Mucosa of descending colon (tissue), 3 donors: ENCODE results near the gene HLA-DQA1. TPM values are rescaled to one million over a fixed set of nuclear protein-coding genes. Genes with fewer than 3 reads are reported as not detected.

Source experiments
- ATAC-seq: fragments of 200-7000 bp; cut with Tn5 transposase; one replicate; pipeline ENCODE4 v1.9.1; 2020; ENCODE audit warnings: mild to moderate bottlenecking, moderate library complexity
- DNase-seq, 3 donors: peaks; one replicate each; pipeline ENCODE4 v3.0.0-alpha.2; 2020
- H3K36me3 ChIP-seq: fragments of 200-600 bp; one replicate; pipeline ENCODE4 v1.8.0; 2021; ENCODE audit warnings: low read depth, mild to moderate bottlenecking
- H3K4me1 ChIP-seq: fragments of 200-600 bp; one replicate; pipeline ENCODE4 v1.8.0; 2021; ENCODE audit warnings: low read depth, mild to moderate bottlenecking
- H3K4me3 ChIP-seq: fragments of 200-600 bp; one replicate; pipeline ENCODE4 v1.8.0; 2021; ENCODE audit warnings: mild to moderate bottlenecking
- H3K9me3 ChIP-seq: fragments of 200-600 bp; one replicate; pipeline ENCODE4 v1.8.0; 2021; ENCODE audit warnings: mild to moderate bottlenecking
- intact Hi-C, 2 donors: fragments of 100-400 bp; cut with DNase I in 1 of 2; cut with micrococcal nuclease in 1 of 2; formaldehyde crosslinking; loops; one replicate each; pipeline versions ENCODE4 v1.11.0 to v1.11.1; 2022; cut with DNase I, micrococcal nuclease
- total RNA-seq, 3 donors: library from RNA; stranded (reverse); fragmentation: NEBNext Ultra II Directional in 2 of 3; extraction: Animal tissue kit (Norgen Biotek cat#: 25700) in 2 of 3; gene quantifications; one replicate each; pipeline versions ENCODE4 v1.2.1 to v1.2.4, GENCODE V29; 2021 to 2023
- TF ChIP-seq, protein P1 (sequence below): fragments of 200-600 bp; IDR thresholded peaks from one replicate; pipeline ENCODE4 v1.8.0; 2022; ENCODE audit warnings: antibody characterized with exemption, mild to moderate bottlenecking
- donor health status: DM: no; HTN: no; CAD: no; lungs with moderate emphysema.
- donor health status: DM: no; HTN: no; CAD: no.
- donor health status: DM: no; HTN: yes; CAD: no.

Gene HLA-DQA1
- total RNA-seq, 3 donors from 2014 or later, result 9.9 to 36.2 (median 24.1) TPM

DNA sequence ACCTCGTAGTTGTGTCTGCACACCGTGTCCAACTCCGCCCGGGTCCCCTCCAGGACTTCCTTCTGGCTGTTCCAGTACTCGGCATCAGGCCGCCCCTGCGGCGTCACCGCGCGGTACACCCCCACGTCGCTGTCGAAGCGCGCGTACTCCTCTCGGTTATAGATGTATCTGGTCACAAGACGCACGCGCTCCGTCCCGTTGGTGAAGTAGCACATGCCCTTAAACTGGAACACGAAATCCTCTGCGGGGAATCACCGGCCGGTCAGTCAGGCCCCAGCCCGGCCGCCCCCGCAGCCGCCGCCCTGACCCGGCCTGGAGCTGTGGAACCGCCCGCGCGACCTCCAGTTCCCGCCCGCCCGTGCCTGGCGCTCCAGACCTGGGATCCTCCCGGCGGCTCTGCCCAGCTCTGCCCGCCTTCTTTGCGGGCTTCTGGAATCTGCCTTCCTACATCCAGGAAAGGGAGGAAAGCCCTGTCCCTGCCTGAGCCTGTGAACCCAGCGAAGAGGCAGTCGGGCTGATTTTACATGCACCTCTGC lies 27.7 kb downstream of the HLA-DQA1 start:
- no peak overlapping the region for H3K4me3 ChIP-seq
- intact Hi-C loops, result no loop called here
- no peaks in the 10 kb centered on the region for H3K9me3 ChIP-seq
- H3K4me1 ChIP-seq, result peaks cover 3% of the 10 kb centered on the region
- ATAC-seq (peak; percentile 10), DNase-seq (no peak)
- H3K36me3 ChIP-seq, result no peaks in the 10 kb centered on the region
- TF ChIP-seq, protein P1, sequence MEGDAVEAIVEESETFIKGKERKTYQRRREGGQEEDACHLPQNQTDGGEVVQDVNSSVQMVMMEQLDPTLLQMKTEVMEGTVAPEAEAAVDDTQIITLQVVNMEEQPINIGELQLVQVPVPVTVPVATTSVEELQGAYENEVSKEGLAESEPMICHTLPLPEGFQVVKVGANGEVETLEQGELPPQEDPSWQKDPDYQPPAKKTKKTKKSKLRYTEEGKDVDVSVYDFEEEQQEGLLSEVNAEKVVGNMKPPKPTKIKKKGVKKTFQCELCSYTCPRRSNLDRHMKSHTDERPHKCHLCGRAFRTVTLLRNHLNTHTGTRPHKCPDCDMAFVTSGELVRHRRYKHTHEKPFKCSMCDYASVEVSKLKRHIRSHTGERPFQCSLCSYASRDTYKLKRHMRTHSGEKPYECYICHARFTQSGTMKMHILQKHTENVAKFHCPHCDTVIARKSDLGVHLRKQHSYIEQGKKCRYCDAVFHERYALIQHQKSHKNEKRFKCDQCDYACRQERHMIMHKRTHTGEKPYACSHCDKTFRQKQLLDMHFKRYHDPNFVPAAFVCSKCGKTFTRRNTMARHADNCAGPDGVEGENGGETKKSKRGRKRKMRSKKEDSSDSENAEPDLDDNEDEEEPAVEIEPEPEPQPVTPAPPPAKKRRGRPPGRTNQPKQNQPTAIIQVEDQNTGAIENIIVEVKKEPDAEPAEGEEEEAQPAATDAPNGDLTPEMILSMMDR, result no peak

DNA sequence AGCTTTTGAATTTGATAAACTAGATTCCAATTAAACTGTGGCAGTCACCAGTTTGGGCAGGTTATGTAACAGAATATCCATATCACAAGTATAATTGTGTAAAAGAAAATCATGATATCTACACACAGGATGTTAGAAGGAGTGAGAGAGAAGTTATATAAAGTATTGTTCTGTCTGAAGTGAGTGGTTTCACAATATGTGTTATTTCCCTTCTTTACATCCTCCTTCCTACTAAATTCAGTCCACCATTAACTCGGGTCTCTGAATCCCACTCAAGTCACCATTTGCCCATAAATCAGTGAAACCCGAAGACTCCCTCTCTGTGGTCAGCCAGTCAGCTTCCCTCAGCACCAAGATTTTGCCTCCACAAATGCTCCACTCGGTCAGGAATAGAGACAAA lies 28.5 kb downstream of the HLA-DQA1 start:
- DNase-seq (no peak), ATAC-seq (no peak)
- no peaks in the 10 kb centered on the region for H3K9me3 ChIP-seq
- no peak overlapping the region for H3K4me3 ChIP-seq
- TF ChIP-seq, protein P1, result no peak
- H3K36me3 ChIP-seq, result no peaks in the 10 kb centered on the region
- peaks cover 3% of the 10 kb centered on the region for H3K4me1 ChIP-seq
- intact Hi-C loops, result no loop called here

DNA sequence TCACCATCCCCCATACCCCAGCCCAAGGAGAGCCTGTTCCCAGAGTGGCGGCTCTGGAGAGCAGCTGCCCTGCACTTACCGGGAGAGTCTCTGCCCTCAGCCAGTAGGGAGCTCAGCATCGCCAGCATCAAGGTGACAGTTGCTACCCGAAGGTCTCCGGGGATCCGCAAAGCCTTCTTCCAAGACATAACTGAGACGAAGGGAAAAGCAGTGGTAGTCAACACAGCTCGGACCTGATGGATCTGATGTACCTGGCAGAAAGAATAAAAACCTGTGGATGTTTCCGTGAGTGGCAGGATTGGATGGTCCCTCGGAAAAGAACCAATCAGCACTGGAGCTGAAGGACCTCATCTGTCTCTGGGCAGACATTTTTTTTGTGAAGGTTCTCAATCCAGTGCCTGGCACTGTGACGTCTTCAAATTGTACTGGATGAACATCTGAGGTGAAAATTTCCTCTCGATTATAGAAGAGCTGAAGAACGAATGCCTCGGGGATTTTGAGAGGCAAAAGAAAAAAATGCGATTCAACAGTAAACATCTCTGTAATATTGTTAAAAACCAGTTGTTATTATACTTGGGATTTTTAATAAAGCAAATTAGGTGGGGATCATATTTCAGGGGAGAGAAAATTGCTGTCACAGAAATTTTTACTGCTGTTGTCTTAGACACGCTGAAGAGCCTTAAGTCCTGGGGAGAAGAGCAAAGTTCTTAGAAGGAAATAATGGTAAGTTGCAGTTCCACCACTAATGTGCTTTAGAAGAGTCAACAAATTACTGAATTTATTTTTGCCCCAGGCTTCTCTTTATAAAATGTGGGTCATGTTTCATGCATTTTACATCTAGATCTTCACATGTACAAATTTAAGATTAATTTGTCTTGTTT lies 29.5 kb downstream of the HLA-DQA1 start, which contains the start of gene HLA-DQB1:
Gene HLA-DQB1, minus strand, starts transcription at position 238 of the 881 bp plus-strand sequence. Its CDS starts 50 bp downstream, at position 188.
- Histone ChIP-seq H3K36me3 (no peaks in the 10 kb centered on the region), H3K9me3 (peaks cover 4% of the 10 kb centered on the region), H3K4me3 (no peak within 1 kb of the TSS), H3K4me1 (peaks cover 3% of the 10 kb centered on the region)
- ATAC-seq (peak; percentile 80), DNase-seq (peak in 1 of 3 donors; percentile 54)
- TF ChIP-seq, protein P1, result no peak
- intact Hi-C loops, result no loop called here

DNA sequence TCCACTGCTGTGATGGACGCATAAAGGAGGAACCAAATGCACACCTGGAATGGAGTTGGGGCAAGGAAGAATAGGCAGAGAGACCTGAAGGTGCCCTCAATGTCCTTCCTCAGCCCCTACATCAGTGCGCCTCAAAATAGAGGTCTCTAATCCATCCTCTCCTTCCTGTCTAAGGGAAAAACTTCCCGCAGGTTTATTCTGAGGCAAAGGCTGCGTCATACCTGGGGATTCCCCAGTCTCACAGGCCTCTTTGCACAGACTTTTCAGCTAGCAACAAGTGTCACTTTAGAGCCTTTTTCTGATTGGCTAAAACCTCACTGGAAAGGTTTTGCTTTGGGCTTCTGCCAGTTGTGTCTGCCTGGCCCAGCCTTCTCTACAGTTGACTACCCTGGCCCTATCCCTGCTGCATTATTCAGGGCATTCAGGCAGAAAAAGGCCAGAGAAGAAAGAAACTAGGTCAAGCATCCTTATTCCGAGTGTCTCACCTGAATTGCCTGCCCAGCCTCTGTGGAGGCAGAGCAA lies 31.1 kb downstream of the HLA-DQA1 start:
- peaks cover 13% of the 10 kb centered on the region for H3K9me3 ChIP-seq
- H3K4me1 ChIP-seq, result peaks cover 3% of the 10 kb centered on the region
- TF ChIP-seq, protein P1, result no peak
- H3K4me3 ChIP-seq, result no peak overlapping the region
- intact Hi-C loops, result no loop called here
- peak in 2 of 3 donors; percentile 53 to 56 for DNase-seq
- H3K36me3 ChIP-seq, result no peaks in the 10 kb centered on the region
- ATAC-seq, result peak; percentile 92

DNA sequence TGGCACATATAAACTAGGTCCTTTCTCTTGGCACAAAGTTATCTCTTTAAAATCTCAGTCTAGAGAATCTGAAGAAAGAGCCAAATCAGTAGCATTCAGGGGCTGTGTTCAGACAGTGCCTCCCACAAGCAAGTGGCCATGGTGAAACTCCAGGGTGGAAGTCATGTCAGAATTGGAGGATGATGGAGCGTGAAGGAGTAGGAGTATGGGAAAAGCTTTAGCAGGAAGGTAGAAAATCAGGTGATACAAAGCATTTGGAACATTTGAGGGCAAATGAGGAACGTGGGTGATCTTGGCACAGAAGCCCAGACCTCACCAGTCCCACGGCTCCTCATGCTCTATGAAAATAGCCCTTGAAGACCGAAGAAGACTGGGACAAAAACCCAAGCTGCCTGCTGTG lies 32.0 kb downstream of the HLA-DQA1 start:
- intact Hi-C loops, result no loop called here
- H3K9me3 ChIP-seq, result peaks cover 13% of the 10 kb centered on the region
- H3K4me1 ChIP-seq, result peaks cover 3% of the 10 kb centered on the region
- ATAC-seq (no peak), DNase-seq (no peak)
- no peaks in the 10 kb centered on the region for H3K36me3 ChIP-seq
- no peak overlapping the region for H3K4me3 ChIP-seq
- TF ChIP-seq, protein P1, result no peak
